ENCODE results near the gene HS6ST1. TPM values are rescaled to one million over a fixed set of nuclear protein-coding genes. Genes with fewer than 3 reads are reported as not detected.
A peak's percentile ranks its signal among the peaks of the same experiment; 100 is the strongest.

Gene HS6ST1
- total RNA-seq, 6 experiments from 2014 or later, result 18.0 to 53.5 (median 31.0) TPM

DNA sequence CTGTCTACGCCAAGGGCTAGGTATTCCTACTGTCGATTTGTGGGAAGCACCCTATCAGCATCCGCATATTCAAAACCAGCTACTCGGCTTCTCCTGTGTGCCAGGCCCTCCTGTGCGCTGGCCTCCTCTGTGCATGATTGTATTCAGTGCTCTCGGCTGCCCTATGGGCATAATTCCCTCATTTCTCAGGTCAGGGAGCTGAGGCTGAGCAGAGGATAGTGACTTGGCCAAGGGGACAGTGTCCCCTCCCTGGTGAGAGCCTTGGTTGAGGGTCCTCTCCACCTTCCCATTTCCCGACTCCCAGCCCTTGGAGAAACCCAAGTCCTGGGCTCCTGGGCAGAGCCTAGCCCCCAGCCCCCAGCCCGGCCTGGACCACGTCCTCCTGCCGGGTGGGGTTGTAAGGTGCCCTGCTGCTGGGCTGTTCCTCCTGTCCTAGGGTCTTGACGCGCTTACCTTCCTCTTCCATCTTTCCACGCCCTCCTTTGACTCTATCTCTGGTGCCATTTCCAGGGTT lies 6.3 kb upstream of the HS6ST1 start:
- ATAC-seq (no peak), DNase-seq (no peak)
- H3K27ac ChIP-seq, result peak overlapping the region in 1 of 3 donors; percentile 41
- TF ChIP-seq POLR2A (IDR thresholded peaks at IDR 0.05), result no peak
- H3K36me3 ChIP-seq, result no peaks in the 10 kb centered on the region
- H3K4me1 ChIP-seq, result peaks cover 0 to 14% (median 3%) of the 10 kb centered on the region in 4 donors
- no peak overlapping the region for H3K4me3 ChIP-seq
- H3K27me3 ChIP-seq, result no peaks in the 10 kb centered on the region
- WGBS (ENCODE audit: insufficient coverage, low coverage, low lambda C conversion rate, missing lambda C conversion rate), result 97% methylated on average over 6 of the region's 13 CpGs
- intact Hi-C loops (cut with DNase I), result loop anchor here (10.0 kb wide), 2 partner anchors 200 to 270 kb away; no protein-coding TSS in a partner anchor
- H3K9me3 ChIP-seq, result no peaks in the 10 kb centered on the region

DNA sequence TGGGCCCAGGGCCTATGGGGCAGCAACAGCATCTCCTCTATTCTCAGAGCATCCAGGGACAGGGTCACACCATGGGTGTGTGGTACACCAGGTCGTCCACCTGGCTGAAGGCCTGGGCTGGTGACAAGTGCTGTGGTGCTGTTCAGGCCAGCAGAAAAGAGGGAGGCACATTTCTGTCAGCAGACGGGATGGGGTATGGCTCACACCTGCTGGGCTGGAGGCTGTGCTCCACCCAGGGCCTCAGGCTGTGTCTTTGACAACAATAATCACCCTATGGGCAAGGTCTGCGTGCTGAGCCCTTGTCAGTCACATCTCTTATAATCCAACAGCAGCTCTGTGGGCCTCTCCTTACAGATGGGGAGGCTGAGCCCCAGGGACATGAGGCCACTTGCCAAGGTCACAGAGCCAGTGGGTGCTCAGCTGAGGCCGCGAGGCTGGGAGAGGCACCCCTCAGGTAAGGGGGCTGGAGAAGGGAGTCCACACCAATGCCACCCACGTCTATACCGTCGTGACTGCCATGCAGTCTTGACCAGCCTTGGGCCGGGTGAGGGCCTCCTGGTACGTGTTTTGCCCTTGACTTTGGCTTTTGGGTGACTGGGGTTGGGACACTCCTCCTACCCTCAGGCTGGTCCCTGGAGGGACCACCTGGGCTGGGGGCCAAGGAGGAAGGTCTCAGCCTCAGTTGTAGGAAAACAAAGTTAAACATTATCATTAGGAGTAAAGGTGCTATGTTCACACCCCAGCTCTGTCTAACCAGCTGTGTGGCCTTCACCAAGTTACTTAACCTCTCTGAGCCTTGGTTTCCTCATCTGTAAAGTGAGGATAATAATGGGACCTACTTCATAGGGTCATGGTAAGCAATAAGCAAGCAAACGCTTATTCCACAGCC lies 5.6 kb upstream of the HS6ST1 start:
- H3K4me3 ChIP-seq, result no peak overlapping the region
- ATAC-seq, result no peak
- H3K36me3 ChIP-seq, result no peaks in the 10 kb centered on the region
- intact Hi-C loops (cut with DNase I), result loop anchor here (10.0 kb wide), 2 partner anchors 201 to 271 kb away; no protein-coding TSS in a partner anchor
- no peaks in the 10 kb centered on the region for H3K27me3 ChIP-seq
- no peaks in the 10 kb centered on the region for H3K9me3 ChIP-seq
- TF ChIP-seq, protein P1, sequence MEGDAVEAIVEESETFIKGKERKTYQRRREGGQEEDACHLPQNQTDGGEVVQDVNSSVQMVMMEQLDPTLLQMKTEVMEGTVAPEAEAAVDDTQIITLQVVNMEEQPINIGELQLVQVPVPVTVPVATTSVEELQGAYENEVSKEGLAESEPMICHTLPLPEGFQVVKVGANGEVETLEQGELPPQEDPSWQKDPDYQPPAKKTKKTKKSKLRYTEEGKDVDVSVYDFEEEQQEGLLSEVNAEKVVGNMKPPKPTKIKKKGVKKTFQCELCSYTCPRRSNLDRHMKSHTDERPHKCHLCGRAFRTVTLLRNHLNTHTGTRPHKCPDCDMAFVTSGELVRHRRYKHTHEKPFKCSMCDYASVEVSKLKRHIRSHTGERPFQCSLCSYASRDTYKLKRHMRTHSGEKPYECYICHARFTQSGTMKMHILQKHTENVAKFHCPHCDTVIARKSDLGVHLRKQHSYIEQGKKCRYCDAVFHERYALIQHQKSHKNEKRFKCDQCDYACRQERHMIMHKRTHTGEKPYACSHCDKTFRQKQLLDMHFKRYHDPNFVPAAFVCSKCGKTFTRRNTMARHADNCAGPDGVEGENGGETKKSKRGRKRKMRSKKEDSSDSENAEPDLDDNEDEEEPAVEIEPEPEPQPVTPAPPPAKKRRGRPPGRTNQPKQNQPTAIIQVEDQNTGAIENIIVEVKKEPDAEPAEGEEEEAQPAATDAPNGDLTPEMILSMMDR (IDR thresholded peaks at IDR 0.05), result no peak
- TF ChIP-seq POLR2A (IDR thresholded peaks at IDR 0.05), result no peak
- DNase-seq, result peak in 1 of 3 donors; percentile 41
- peaks cover 0 to 14% (median 3%) of the 10 kb centered on the region in 4 donors for H3K4me1 ChIP-seq
- WGBS (ENCODE audit: insufficient coverage, low coverage, low lambda C conversion rate, missing lambda C conversion rate), result 71% methylated on average over 2 of the region's 11 CpGs
- no peak overlapping the region for H3K27ac ChIP-seq

DNA sequence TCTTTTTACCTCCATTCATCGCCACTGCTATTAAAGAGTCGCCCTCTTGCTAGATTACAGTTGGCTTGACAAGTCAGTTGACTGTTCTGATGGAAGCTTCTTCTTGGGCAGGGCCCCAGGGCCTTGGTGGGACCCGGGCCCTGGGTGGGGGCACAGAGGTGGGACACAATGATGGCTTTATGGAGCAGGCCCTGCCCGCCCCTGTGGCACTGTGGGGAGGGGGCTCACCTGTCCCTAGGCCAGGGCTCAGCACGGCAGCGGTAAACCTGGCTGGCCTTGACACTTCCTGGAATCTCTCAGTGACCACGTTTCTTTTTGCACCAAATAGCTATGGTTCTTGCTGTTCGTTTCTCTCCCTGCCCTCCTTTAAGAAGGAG lies 4.9 kb upstream of the HS6ST1 start:
- ATAC-seq, result no peak
- intact Hi-C loops (cut with DNase I), result loop anchor here (10.0 kb wide), 2 partner anchors 201 to 271 kb away; no protein-coding TSS in a partner anchor
- H3K36me3 ChIP-seq, result no peaks in the 10 kb centered on the region
- H3K4me3 ChIP-seq, result no peak overlapping the region
- TF ChIP-seq POLR2A (IDR thresholded peaks at IDR 0.05), result no peak
- TF ChIP-seq, protein P1 (IDR thresholded peaks at IDR 0.05), result no peak
- H3K27me3 ChIP-seq, result no peaks in the 10 kb centered on the region
- H3K27ac ChIP-seq, result no peak overlapping the region
- H3K4me1 ChIP-seq, result peaks cover 0 to 14% (median 3%) of the 10 kb centered on the region in 4 donors
- H3K9me3 ChIP-seq, result no peaks in the 10 kb centered on the region
- 80% methylated on average over 5 of the region's 8 CpGs for WGBS (ENCODE audit: insufficient coverage, low coverage, low lambda C conversion rate, missing lambda C conversion rate)
- no peak for DNase-seq

DNA sequence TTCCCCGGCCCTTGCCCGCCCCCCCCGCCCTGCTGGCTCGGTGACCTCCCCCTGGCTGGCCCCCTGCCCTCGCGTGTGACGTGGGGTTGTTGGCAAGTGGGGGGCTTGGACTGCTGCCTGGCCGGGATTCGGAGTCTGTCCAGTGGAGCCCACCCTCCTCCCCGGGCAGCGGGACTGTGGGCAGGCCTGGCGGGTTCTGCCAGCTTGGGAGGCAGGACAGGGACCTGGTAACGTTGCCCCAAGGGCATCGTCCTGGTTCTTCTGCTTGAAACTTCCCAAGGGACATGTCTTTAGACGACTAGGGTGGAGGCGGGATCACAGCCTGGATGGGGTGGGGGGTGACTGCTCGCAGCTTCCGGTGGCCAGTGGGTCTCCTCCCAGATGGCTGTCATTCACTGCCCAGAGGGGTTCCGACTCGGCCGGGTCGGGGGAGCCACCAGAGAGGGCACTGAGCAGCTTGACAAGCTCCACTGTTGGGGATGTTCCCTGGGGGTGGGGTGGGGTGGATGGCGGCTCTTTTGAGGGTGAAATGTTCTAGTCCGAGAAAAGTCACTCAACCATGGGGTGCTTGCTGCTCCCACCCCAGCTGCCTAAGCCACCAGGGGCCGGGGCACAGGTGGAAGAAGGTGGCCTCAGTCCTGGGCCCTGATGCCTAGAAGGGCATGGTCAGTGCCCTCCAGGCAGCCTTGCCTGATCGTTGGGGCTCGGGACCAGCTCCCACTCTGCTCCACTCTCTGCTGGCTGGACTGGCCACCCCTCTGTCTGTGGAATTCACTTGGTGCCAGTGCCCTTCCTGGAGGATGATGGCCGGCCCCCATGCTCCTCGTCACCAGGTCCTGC lies 4.3 kb upstream of the HS6ST1 start:
- intact Hi-C loops (cut with DNase I), result loop anchor here (10.0 kb wide), 2 partner anchors 202 to 272 kb away; no protein-coding TSS in a partner anchor
- TF ChIP-seq, protein P1 (IDR thresholded peaks at IDR 0.05), result no peak
- no peak for TF ChIP-seq POLR2A (IDR thresholded peaks at IDR 0.05)
- Histone ChIP-seq H3K27me3 (no peaks in the 10 kb centered on the region), H3K4me1 (peaks cover 0 to 14% (median 3%) of the 10 kb centered on the region in 4 donors), H3K36me3 (no peaks in the 10 kb centered on the region), H3K27ac (peak overlapping the region; percentile 82 to 86 (median 86)), H3K4me3 (peak overlapping the region in 2 of 3 donors; percentile 55 to 76), H3K9me3 (no peaks in the 10 kb centered on the region)
- peak; percentile 32 to 59 (median 49) for DNase-seq
- no peak for ATAC-seq
- 29% methylated on average over 6 of the region's 29 CpGs for WGBS (ENCODE audit: insufficient coverage, low coverage, low lambda C conversion rate, missing lambda C conversion rate)

All from right lobe of liver (tissue), 6 donors.